Measurements from ENCODE around the gene TRUB1. TPM values are rescaled to one million over a fixed set of nuclear protein-coding genes. Genes with fewer than 3 reads are reported as not detected.

Gene TRUB1
- polyA plus RNA-seq, 1 experiment = 10.2 TPM

GRCh38 chr10:114982989-114983388, 45.0 kb downstream of the TRUB1 start:
- no peak for DNase-seq (ENCODE audit: low read depth)
- Histone ChIP-seq H3K36me3 (ENCODE audit: control insufficient read depth, insufficient read depth, low read length) (no peaks in the 10 kb centered on the region; the same call in 1 of the 2 replicates), H3K27me3 (ENCODE audit: control insufficient read depth, insufficient read depth, low read length) (no peaks in the 10 kb centered on the region), H3K4me3 (ENCODE audit: low read depth, low read length) (no peak overlapping the region)
- ChIA-PET POLR2A (no interaction called here), CTCF (no interaction called here)
- TF ChIP-seq CTCF (IDR thresholded peaks at IDR 0.05; ENCODE audit: insufficient read depth, low read depth, low read length) = no peak

- POLR2A ChIA-PET = no interaction called here
- no peak for TF ChIP-seq CTCF (IDR thresholded peaks at IDR 0.05; ENCODE audit: insufficient read depth, low read depth, low read length)
- H3K36me3 ChIP-seq (ENCODE audit: control insufficient read depth, insufficient read depth, low read length) = no peaks in the 10 kb centered on the region; the same call in 1 of the 2 replicates
- peak; percentile 27 for DNase-seq (ENCODE audit: low read depth)
- H3K27me3 ChIP-seq (ENCODE audit: control insufficient read depth, insufficient read depth, low read length) = no peaks in the 10 kb centered on the region
- H3K4me3 ChIP-seq (ENCODE audit: low read depth, low read length) = no peak overlapping the region
- CTCF ChIA-PET = no interaction called here
Observed at GRCh38 chr10:114987995-114988394, 50.0 kb downstream of the TRUB1 start.

GRCh38 chr10:114990586-114990985, 52.6 kb downstream of the TRUB1 start:
- CTCF ChIA-PET = no interaction called here
- no peak for DNase-seq (ENCODE audit: low read depth)
- TF ChIP-seq CTCF (IDR thresholded peaks at IDR 0.05; ENCODE audit: insufficient read depth, low read depth, low read length) = no peak
- Histone ChIP-seq H3K4me3 (ENCODE audit: low read depth, low read length) (no peak overlapping the region), H3K27me3 (ENCODE audit: control insufficient read depth, insufficient read depth, low read length) (no peaks in the 10 kb centered on the region), H3K36me3 (ENCODE audit: control insufficient read depth, insufficient read depth, low read length) (peaks cover 2% of the 10 kb centered on the region; the same call in 1 of the 2 replicates)
- POLR2A ChIA-PET = no interaction called here

GRCh38 chr10:114990991-114991390, 53.0 kb downstream of the TRUB1 start:
- CTCF ChIA-PET = interaction anchor here (1.3 kb wide), 1 partner anchor 11 kb away, joined by 6 read pairs; no protein-coding TSS in a partner anchor
- Histone ChIP-seq H3K4me3 (ENCODE audit: low read depth, low read length) (no peak overlapping the region), H3K27me3 (ENCODE audit: control insufficient read depth, insufficient read depth, low read length) (no peaks in the 10 kb centered on the region), H3K36me3 (ENCODE audit: control insufficient read depth, insufficient read depth, low read length) (peaks cover 2% of the 10 kb centered on the region; the same call in 1 of the 2 replicates)
- no peak for TF ChIP-seq CTCF (IDR thresholded peaks at IDR 0.05; ENCODE audit: insufficient read depth, low read depth, low read length)
- DNase-seq (ENCODE audit: low read depth) = no peak
- POLR2A ChIA-PET = no interaction called here

GRCh38 chr10:114992189-114992775, 54.3 kb downstream of the TRUB1 start:
- DNase-seq (ENCODE audit: low read depth) = no peak
- Histone ChIP-seq H3K36me3 (ENCODE audit: control insufficient read depth, insufficient read depth, low read length) (peaks cover 2% of the 10 kb centered on the region; the same call in 1 of the 2 replicates), H3K27me3 (ENCODE audit: control insufficient read depth, insufficient read depth, low read length) (no peaks in the 10 kb centered on the region), H3K4me3 (ENCODE audit: low read depth, low read length) (no peak overlapping the region)
- no peak for TF ChIP-seq CTCF (IDR thresholded peaks at IDR 0.05; ENCODE audit: insufficient read depth, low read depth, low read length)
- CTCF ChIA-PET = interaction anchor here (0.6 to 1.3 kb wide), 2 partner anchors 9 to 271 kb away, joined by 4 to 6 read pairs; no protein-coding TSS in a partner anchor
- POLR2A ChIA-PET = no interaction called here

All from BJ (cell line).